ENCODE results near the gene GDI1. TPM values are rescaled to one million over a fixed set of nuclear protein-coding genes. Genes with fewer than 3 reads are reported as not detected.
"Not testable (repeated sequence)": the region's sequence is repeated elsewhere in the genome, so short reads cannot be mapped to it uniquely, and the experiment has no call there.

The GDI1 gene
- total RNA-seq: 79.3 TPM
- long read RNA-seq, transcript GDI1-204 (11 exons, 2,474 nt): major isoform, 118 of 153 reads
- long read RNA-seq, partial matches to known transcripts: 13 of 153 reads
- long read RNA-seq, other reads (novel, unspliced or antisense): 18 of 153 reads

DNA sequence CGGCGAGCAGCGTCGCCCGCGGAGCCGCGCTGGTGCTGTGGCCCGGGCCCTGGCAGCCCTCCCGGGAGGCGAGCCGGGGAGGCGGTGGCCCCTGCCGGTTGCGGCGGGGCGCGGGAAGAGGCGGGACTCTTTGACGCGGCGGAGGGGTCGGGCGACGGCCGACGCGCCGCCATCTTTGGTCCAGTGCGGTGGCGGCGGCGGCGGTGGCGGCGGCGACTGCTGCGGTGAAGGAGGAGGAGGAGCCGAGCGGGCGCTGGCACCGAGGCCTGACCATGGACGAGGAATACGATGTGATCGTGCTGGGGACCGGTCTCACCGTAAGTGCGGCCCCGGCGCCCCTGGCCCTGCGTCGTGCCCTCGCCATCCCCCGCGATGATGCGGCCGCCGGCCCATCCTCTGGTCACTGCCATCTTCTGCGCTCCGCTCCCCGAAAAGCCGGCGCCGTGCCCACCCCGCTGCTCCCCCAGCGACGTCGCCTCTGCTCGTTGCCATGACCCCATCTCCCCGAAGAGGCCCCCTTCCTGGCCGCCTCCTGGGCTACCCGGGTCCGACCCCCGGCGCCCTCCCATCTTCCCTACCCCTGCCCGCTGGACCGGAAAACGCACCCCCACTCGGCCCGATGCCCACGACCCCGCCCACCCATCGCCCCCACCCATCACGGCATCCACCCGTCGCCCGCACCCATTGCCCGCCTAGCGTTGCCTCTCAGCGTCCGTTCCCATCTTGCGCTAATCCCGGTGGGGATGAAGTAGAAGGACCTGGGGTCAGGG is at the start of gene GDI1:
Gene GDI1 (plus strand): TSS at position 172 of the 770 bp plus-strand sequence. CDS start 101 bp downstream, at position 273.
- H3K27ac ChIP-seq (replicated peaks): peak within 1 kb of the TSS; percentile 94
- no peaks in the 10 kb centered on the region for H3K27me3 ChIP-seq (ENCODE audit: low read depth)
- intact Hi-C loops (cut with micrococcal nuclease): no loop called here
- no peaks in the 10 kb centered on the region for H3K9me3 ChIP-seq (replicated peaks)
- H3K36me3 ChIP-seq: peaks cover 38% of the 10 kb centered on the region
- H3K4me1 ChIP-seq: peaks cover 21% of the 10 kb centered on the region
- H3K4me3 ChIP-seq: peak within 1 kb of the TSS; percentile 86
- TF ChIP-seq, protein P1, sequence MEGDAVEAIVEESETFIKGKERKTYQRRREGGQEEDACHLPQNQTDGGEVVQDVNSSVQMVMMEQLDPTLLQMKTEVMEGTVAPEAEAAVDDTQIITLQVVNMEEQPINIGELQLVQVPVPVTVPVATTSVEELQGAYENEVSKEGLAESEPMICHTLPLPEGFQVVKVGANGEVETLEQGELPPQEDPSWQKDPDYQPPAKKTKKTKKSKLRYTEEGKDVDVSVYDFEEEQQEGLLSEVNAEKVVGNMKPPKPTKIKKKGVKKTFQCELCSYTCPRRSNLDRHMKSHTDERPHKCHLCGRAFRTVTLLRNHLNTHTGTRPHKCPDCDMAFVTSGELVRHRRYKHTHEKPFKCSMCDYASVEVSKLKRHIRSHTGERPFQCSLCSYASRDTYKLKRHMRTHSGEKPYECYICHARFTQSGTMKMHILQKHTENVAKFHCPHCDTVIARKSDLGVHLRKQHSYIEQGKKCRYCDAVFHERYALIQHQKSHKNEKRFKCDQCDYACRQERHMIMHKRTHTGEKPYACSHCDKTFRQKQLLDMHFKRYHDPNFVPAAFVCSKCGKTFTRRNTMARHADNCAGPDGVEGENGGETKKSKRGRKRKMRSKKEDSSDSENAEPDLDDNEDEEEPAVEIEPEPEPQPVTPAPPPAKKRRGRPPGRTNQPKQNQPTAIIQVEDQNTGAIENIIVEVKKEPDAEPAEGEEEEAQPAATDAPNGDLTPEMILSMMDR (IDR thresholded peaks at IDR 0.05; ENCODE audit: borderline replicate concordance): no peak
- DNase-seq: peak; percentile 65

DNA sequence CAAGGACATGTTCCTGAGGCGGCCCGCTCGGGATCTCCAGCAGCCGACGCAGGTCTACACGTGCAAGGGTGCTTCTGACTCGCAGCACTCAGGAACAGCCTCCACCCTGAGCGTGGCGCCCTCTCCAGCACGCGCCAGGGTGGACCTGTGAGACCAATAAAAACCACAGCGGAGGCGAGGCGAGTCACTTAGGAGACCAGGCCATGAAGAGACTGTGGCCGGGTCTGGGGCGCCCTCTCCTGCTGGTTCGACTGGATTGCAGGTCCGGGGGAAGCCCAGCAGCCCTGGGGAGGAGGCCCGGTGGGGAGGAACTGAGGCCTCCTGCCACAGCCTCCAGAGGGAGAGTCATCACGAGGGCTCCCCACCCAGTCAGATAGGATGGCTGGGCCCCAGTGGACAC is 48.9 kb upstream of the GDI1 start:
- H3K27ac ChIP-seq (replicated peaks); H3K27me3 ChIP-seq (ENCODE audit: low read depth); intact Hi-C loops (cut with micrococcal nuclease); DNase-seq; H3K9me3 ChIP-seq (replicated peaks); H3K4me3 ChIP-seq; H3K36me3 ChIP-seq: not testable (repeated sequence)
- peaks cover 11% of the 10 kb centered on the region for H3K4me1 ChIP-seq

DNA sequence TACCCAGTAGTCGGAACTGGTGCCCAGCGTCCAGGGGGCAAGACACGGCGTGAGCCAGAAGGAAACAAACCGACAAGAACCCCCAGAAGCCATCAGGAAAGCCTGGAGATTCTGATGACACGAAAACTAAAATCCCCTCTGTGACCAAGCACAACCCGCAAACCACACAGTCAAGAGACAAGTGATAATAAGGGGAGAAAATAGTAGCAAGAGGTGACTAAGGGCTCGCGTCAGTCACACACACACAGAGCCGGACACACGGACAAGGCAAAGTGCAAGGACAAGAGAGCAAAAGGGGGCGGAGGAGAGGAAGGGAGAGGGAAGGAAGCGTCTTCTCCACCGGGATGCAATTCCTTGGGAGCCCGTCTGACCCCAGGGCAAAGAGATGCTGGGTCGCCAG is 48.3 kb upstream of the GDI1 start:
- H3K4me3 ChIP-seq; H3K27me3 ChIP-seq (ENCODE audit: low read depth); DNase-seq; H3K27ac ChIP-seq (replicated peaks); intact Hi-C loops (cut with micrococcal nuclease); H3K9me3 ChIP-seq (replicated peaks); H3K36me3 ChIP-seq: not testable (repeated sequence)
- peaks cover 11% of the 10 kb centered on the region for H3K4me1 ChIP-seq

DNA sequence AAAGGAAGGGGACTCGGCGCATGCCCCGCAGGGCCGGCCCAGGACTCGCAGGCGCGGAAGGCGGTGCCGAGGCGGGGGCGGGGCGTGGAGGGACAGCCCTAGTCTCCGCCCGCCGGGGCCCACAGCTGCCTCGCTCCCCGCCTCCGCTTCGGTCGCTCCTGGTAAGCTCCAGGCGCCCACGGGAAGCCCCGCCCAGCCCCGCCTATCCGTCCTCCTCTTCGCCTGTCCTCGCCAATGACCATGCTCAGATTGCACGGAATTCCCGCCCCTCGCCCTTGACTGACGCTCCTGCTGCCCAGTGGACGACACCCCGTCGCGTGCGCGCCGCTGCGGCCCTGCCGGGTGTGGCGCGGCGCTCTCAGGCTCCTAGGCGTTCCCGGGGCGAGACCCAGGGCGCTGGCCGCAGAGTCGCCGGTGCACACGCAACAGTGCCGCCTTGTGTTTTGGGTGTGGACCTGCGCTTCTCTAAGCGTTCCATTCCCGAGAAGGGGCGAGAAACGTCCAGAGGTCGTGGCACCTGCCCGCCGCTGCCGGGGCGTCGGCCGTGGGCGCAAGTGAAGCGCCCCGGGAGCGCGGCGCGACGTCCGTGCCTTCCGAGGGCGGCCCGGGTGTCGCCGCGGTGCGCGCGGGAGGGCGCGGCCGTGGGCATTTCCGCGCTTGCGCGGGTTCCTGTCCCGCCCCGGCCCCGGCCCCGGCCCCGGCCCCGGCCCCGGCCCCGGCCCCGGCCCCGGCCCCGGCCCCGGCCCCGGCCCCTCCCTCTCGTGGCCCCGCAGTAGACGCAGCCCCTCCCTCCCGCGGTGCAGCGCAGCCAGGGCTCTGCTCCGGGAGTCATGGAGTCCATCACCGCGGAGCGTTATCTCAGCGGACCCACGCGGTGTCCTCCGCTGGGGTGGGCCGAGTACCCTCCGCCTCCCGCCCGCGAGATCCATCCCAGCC is 46.9 kb upstream of the GDI1 start:
- intact Hi-C loops (cut with micrococcal nuclease); H3K36me3 ChIP-seq; DNase-seq; H3K9me3 ChIP-seq (replicated peaks); H3K4me1 ChIP-seq; H3K27ac ChIP-seq (replicated peaks); H3K27me3 ChIP-seq (ENCODE audit: low read depth); H3K4me3 ChIP-seq: not testable (repeated sequence)

DNA sequence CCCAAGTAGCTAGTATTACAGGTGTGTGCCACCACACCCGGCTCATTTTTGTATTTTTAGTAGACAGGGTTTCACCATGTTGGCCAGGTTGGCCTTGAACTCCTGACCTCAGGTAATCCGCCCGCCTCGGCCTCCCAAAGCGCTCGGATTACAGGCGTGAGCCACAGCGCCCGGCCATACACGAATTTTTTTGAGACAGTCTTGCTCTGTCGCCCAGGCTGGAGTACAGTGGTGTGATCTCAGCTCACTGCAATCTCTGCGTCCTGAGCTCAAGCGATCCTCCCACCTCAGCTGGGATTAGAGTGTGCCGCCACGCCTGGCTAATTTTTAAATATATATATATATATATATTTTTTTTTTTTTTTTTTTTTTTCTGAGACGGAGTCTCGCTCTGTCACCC is 40.6 kb upstream of the GDI1 start:
- H3K9me3 ChIP-seq (replicated peaks); DNase-seq; intact Hi-C loops (cut with micrococcal nuclease); H3K27me3 ChIP-seq (ENCODE audit: low read depth): not testable (repeated sequence)
- Histone ChIP-seq H3K4me3 (peak overlapping the region; percentile 85), H3K36me3 (peaks cover 19% of the 10 kb centered on the region), H3K4me1 (peaks cover 22% of the 10 kb centered on the region), H3K27ac (replicated peaks) (peak overlapping the region; percentile 99)

DNA sequence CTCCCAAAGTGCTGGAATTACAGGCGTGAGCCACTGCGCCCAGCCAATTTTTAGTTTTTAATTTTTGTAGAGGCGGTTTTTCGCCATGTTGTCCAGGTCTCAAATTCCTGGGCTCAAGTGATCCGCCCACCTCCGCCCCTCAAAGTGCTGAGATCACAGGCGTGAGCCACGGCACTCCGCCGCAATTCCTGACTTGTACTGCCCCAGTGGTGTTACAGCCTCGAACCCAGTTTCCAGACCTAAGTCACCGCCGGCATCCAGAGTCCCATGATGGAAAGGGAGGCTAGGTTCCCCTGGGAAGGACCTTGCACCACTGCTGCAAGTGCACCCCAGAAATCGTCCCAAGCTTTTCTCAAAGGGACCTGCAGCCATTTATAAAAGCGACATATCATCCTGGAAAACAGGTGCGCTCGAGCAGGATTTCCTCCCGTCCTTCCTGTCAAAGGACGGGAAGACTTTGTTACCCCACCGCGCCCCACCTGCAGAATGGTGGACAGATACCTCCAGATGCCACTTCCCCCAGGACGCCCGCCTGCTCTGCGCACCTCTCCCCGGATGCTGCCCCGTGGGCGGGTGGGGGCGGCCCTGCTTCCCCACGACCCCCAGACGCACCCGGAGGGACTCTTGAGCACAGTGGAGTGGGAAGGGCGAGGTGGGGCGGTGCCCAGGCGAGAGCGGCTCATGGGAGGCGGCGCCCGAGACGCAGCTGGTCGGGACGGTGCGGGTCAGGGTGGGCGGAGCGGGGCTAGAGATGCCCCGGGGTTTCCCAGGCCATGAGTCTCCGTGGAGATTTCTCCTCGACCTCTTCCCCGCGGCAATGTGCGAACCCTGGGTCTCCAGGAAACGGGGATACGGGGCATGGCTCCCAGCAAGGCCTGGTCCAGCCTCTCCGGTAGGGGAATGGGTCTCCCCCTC is 39.7 kb upstream of the GDI1 start:
- DNase-seq: peak; percentile 81
- TF ChIP-seq, protein P1 (IDR thresholded peaks at IDR 0.05; ENCODE audit: borderline replicate concordance): no peak
- no peaks in the 10 kb centered on the region for H3K27me3 ChIP-seq (ENCODE audit: low read depth)
- intact Hi-C loops (cut with micrococcal nuclease): no loop called here
- H3K9me3 ChIP-seq (replicated peaks): no peaks in the 10 kb centered on the region
- H3K4me3 ChIP-seq: peak overlapping the region; percentile 85
- peaks cover 25% of the 10 kb centered on the region for H3K36me3 ChIP-seq
- peaks cover 22% of the 10 kb centered on the region for H3K4me1 ChIP-seq
- H3K27ac ChIP-seq (replicated peaks): peak overlapping the region; percentile 99

Measured in left ventricle myocardium inferior (tissue), 1 donor.